Sigmoid colon (tissue), 7 donors: ENCODE data around the gene SAMD4A. TPM values are rescaled to one million over a fixed set of nuclear protein-coding genes. Genes with fewer than 3 reads are reported as not detected.

Experiments used
- DNase-seq: peaks from one replicate; pipeline ENCODE4 v3.0.0-alpha.2; 2019
- H3K27ac ChIP-seq, 4 donors: fragments of 200-600 bp; sonication (generic); one replicate each; pipeline ENCODE4 v1.5.1; 2016 to 2019; ENCODE audit warnings: mild to moderate bottlenecking in 1 of 4
- H3K27me3 ChIP-seq, 3 donors: fragments of 200-600 bp; sonication (generic); one replicate each; pipeline ENCODE4 v1.5.1; 2019; ENCODE audit warnings: mild to moderate bottlenecking in 1 of 3
- H3K36me3 ChIP-seq, 4 donors: fragments of 200-600 bp; sonication (generic); one replicate each; pipeline ENCODE4 v1.5.1; 2016 to 2019
- H3K4me1 ChIP-seq, 4 donors: fragments of 200-600 bp; sonication (generic); one replicate each; pipeline ENCODE4 v1.5.1; 2017 to 2019
- H3K4me3 ChIP-seq, 4 donors: fragments of 200-600 bp; sonication (generic); one replicate each; pipeline ENCODE4 v1.5.1; 2017 to 2019; ENCODE audit warnings: mild to moderate bottlenecking in 2 of 4, moderate library complexity in 1 of 4
- H3K9me3 ChIP-seq, 4 donors: fragments of 200-600 bp in 3 of 4; sonication (generic) in 3 of 4; one replicate each; pipeline versions ENCODE4 v1.5.1 to v1.6.1; 2013 to 2019
- CTCF ChIP-seq, 4 experiments: fragments of 450-650 bp in 3 of 4; fragments of 200-600 bp in 1 of 4; IDR thresholded peaks; one replicate each; pipeline ENCODE4 v1.5.1; 2016 to 2019; ENCODE audit warnings: antibody characterized with exemption in 4 of 4, mild to moderate bottlenecking in 3 of 4, moderate library complexity in 2 of 4
- EP300 ChIP-seq, 4 donors: sonication (generic); formaldehyde crosslinking; IDR thresholded peaks; one replicate each; pipeline ENCODE4 v1.6.1; 2017; ENCODE audit warnings: antibody characterized with exemption in 4 of 4
- POLR2A ChIP-seq, 2 donors: fragments of 450-650 bp; IDR thresholded peaks; one replicate each; pipeline ENCODE4 v1.6.1; 2016; ENCODE audit warnings: antibody characterized with exemption in 2 of 2, mild to moderate bottlenecking in 2 of 2, moderate library complexity in 2 of 2
- POLR2AphosphoS5 ChIP-seq, 4 donors: sonication (generic); formaldehyde crosslinking; IDR thresholded peaks; one replicate each; pipeline ENCODE4 v1.6.1; 2017; ENCODE audit warnings: antibody characterized with exemption in 4 of 4
- WGBS, 2 donors: extraction: QIAGEN DNeasy Blood & Tissue Kit; methylation state at CpG; one replicate each; pipeline ENCODE4 v1.1.7; 2013; 5-methylcytosine and 5-hydroxymethylcytosine counted together
- intact Hi-C: fragments of 100-400 bp; cut with DNase I; formaldehyde crosslinking; loops from one replicate; pipeline ENCODE4 v1.15.1; 2023
- polyA plus RNA-seq, 3 donors: library from polyadenylated mRNA; stranded (reverse); fragments of 200-250 nt; gene quantifications; one replicate each; pipeline ENCODE4 v1.2.3, GENCODE V29; 2013
- total RNA-seq, 4 donors: library from RNA; depleted of rRNA; stranded (reverse); fragments of >200 nt; gene quantifications; one replicate each; pipeline ENCODE4 v1.1.0, GENCODE V29; 2016
- donor health status: healthy with polysubstance abuse.
- donor health status: Bipolar disorder and iron deficiency.
- donor health status: healthy.

The SAMD4A gene
- total and polyA plus RNA-seq, 7 donors, result 4.2 to 135 (median 79.8) TPM

DNA sequence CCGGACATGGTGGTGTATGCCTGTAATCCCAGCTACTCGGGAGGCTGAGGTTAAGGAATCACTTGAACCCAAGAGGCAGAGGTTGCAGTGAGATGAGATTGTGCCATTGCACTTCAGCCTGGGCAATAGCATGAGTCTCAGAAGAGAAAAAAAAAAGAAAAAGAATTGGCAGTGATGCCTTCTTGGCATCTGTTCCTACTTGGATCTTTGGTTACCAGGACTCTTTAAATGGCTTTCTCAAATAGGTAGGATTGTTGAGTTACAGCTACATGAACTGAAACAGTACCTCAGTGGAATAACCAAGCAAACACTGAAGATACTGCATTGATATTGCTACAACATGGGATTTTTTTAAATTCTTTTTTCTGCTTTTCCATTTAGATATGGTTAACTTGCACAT is 136.8 kb downstream of the SAMD4A start:
- no peak overlapping the region for H3K4me3 ChIP-seq
- H3K36me3 ChIP-seq, result peaks cover 0 to 7% (median 2%) of the 10 kb centered on the region in 4 donors
- TF ChIP-seq POLR2A (IDR thresholded peaks at IDR 0.05) (no peak), POLR2AphosphoS5 (IDR thresholded peaks at IDR 0.05) (peak in 1 of 4 donors; percentile 8)
- intact Hi-C loops, result no loop called here
- H3K4me1 ChIP-seq, result peaks cover 0 to 47% (median 33%) of the 10 kb centered on the region in 4 donors
- WGBS, 2 donors, result 95 to 96% methylated on average over 2 of the region's 2 CpGs
- DNase-seq, result no peak
- no peak overlapping the region for H3K27ac ChIP-seq
- no peaks in the 10 kb centered on the region for H3K27me3 ChIP-seq
- H3K9me3 ChIP-seq, result no peaks in the 10 kb centered on the region

DNA sequence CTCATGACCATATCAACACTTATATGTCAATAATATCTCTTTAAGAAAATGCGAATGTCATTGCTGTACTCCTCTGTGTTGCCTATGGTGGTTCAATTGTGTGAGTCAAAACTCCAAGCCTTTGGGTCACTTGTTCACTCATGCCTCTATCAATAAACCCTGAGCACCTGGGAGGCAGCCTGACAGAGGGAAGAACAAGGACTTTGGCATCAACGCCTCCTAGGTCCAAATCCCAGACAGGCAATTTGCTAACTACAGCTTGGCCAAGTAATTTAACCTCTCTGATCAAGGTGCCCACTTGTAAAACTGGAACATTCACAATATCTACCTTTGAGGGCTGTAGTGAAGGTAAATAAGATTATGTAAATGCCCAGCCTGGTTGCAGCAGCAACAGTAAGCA is 137.8 kb downstream of the SAMD4A start:
- H3K27ac ChIP-seq, result no peak overlapping the region
- peaks cover 0 to 7% (median 2%) of the 10 kb centered on the region in 4 donors for H3K36me3 ChIP-seq
- no peaks in the 10 kb centered on the region for H3K9me3 ChIP-seq
- no peak for DNase-seq
- H3K4me3 ChIP-seq, result no peak overlapping the region
- peaks cover 0 to 41% (median 25%) of the 10 kb centered on the region in 4 donors for H3K4me1 ChIP-seq
- TF ChIP-seq EP300 (IDR thresholded peaks at IDR 0.05) (no peak), POLR2A (IDR thresholded peaks at IDR 0.05) (no peak), CTCF (IDR thresholded peaks at IDR 0.05) (no peak), POLR2AphosphoS5 (IDR thresholded peaks at IDR 0.05) (no peak)
- H3K27me3 ChIP-seq, result no peaks in the 10 kb centered on the region
- WGBS, 2 donors, result 77 to 91% methylated on average over 2 of the region's 2 CpGs
- intact Hi-C loops, result no loop called here

DNA sequence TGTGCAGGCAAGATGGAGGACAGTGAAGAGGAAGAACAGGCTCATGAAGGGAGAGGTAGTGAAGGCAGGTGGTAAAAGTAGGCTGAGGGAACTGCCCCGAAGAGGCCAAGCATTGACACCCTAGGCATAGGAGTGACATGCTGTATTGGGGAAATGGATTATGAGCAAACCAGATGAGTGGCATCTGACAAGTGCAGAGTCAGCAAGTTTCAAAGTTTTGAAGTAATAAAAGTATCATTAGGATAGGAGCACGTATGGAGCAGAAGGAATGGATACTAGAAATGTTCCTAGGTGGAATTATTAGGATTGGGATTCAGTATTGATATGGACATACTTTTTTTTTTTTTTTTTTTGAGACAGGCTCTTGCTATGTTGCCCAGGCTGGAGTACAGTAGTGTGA is 139.8 kb downstream of the SAMD4A start:
- peaks cover 0 to 7% (median 2%) of the 10 kb centered on the region in 4 donors for H3K36me3 ChIP-seq
- H3K4me3 ChIP-seq, result no peak overlapping the region
- H3K27me3 ChIP-seq, result no peaks in the 10 kb centered on the region
- DNase-seq, result no peak
- H3K4me1 ChIP-seq, result peaks cover 0 to 52% (median 28%) of the 10 kb centered on the region in 4 donors
- TF ChIP-seq CTCF (IDR thresholded peaks at IDR 0.05), result no peak
- TF ChIP-seq POLR2AphosphoS5 (IDR thresholded peaks at IDR 0.05), result no peak
- TF ChIP-seq POLR2A (IDR thresholded peaks at IDR 0.05), result no peak
- TF ChIP-seq EP300 (IDR thresholded peaks at IDR 0.05), result no peak
- WGBS, 2 donors, result 88 to 89% methylated on average over 2 of the region's 2 CpGs
- intact Hi-C loops, result no loop called here
- no peak overlapping the region for H3K27ac ChIP-seq
- no peaks in the 10 kb centered on the region for H3K9me3 ChIP-seq

GRCh38 chr14:54708161-54708560 is 141.2 kb downstream of the SAMD4A start:
- Histone ChIP-seq H3K4me1 (peaks cover 0 to 61% (median 40%) of the 10 kb centered on the region in 4 donors), H3K9me3 (no peaks in the 10 kb centered on the region), H3K36me3 (no peaks in the 10 kb centered on the region), H3K4me3 (no peak overlapping the region), H3K27me3 (no peaks in the 10 kb centered on the region), H3K27ac (peak overlapping the region in 1 of 4 donors; percentile 78)
- no peak for TF ChIP-seq POLR2AphosphoS5 (IDR thresholded peaks at IDR 0.05)
- no peak for DNase-seq
- WGBS, 2 donors, result 94 to 96% methylated on average over 2 of the region's 2 CpGs
- intact Hi-C loops, result no loop called here

DNA sequence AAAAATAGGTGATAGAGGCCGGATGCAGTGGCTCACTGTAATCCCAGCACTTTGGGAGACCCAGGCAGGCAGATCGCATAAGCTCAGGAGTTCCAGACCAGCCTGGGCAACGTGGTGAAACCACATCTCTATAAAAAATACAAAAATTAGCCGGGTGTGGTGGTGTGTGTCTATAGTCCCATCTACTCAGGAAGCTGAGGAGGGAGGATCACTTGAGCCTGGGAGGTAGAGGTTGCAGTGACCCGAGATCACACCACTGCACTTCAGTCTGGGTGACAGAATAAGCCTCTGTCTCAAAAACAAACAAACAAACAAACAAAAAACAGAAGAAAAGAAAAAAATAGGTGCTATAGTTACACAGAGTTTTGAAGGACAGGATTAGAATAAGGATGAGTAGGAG is 142.1 kb downstream of the SAMD4A start:
- WGBS, 2 donors, result 73 to 81% methylated on average over 5 of the region's 5 CpGs
- TF ChIP-seq POLR2AphosphoS5 (IDR thresholded peaks at IDR 0.05) (no peak), CTCF (IDR thresholded peaks at IDR 0.05) (no peak), POLR2A (IDR thresholded peaks at IDR 0.05) (no peak), EP300 (IDR thresholded peaks at IDR 0.05) (no peak)
- Histone ChIP-seq H3K4me3 (no peak overlapping the region), H3K9me3 (no peaks in the 10 kb centered on the region), H3K36me3 (no peaks in the 10 kb centered on the region), H3K27ac (peak overlapping the region in 2 of 4 donors; percentile 15 to 78), H3K27me3 (no peaks in the 10 kb centered on the region), H3K4me1 (peaks cover 0 to 61% (median 38%) of the 10 kb centered on the region in 4 donors)
- DNase-seq, result no peak
- intact Hi-C loops, result no loop called here

- Histone ChIP-seq H3K36me3 (no peaks in the 10 kb centered on the region), H3K4me1 (peaks cover 0 to 60% (median 41%) of the 10 kb centered on the region in 4 donors), H3K9me3 (no peaks in the 10 kb centered on the region), H3K27ac (peak overlapping the region in 2 of 4 donors; percentile 15 to 78), H3K27me3 (no peaks in the 10 kb centered on the region), H3K4me3 (no peak overlapping the region)
- WGBS, 2 donors, result 70 to 74% methylated on average over 2 of the region's 2 CpGs
- no peak for DNase-seq
- intact Hi-C loops, result no loop called here
- TF ChIP-seq POLR2AphosphoS5 (IDR thresholded peaks at IDR 0.05), result no peak
- no peak for TF ChIP-seq EP300 (IDR thresholded peaks at IDR 0.05)
- no peak for TF ChIP-seq POLR2A (IDR thresholded peaks at IDR 0.05)
- no peak for TF ChIP-seq CTCF (IDR thresholded peaks at IDR 0.05)
Observed at GRCh38 chr14:54709444-54709843, 142.5 kb downstream of the SAMD4A start.
